Amygdala (tissue), 56 donors: Measurements from ENCODE around the gene LACTB.
"Not testable (repeated sequence)": the region's sequence is repeated elsewhere in the genome, so short reads cannot be mapped to it uniquely, and the experiment has no call there.

ENCODE experiments used
- DNase-seq, 56 donors: peaks; one replicate each; lab custom pipeline; 2025; lab: John Stamatoyannopoulos, UW

LACTB gene

GRCh38 chr15:63089260-63090043 is 32.2 kb upstream of the LACTB start:
- no peak for DNase-seq

GRCh38 chr15:63090472-63090871 is 31.2 kb upstream of the LACTB start:
- no peak for DNase-seq

GRCh38 chr15:63090887-63091286 is 30.8 kb upstream of the LACTB start:
- DNase-seq, result no peak

- no peak for DNase-seq
These were observed 29.8 kb upstream of the LACTB start for GRCh38 chr15:63091679-63092446.

GRCh38 chr15:63093486-63094205 is 28.0 kb upstream of the LACTB start:
- DNase-seq, result peak in 54 of 56 donors; percentile 7 to 86 (median 52)

- DNase-seq, result no peak
These were observed 27.1 kb upstream of the LACTB start for GRCh38 chr15:63094495-63094931.

- no peak for DNase-seq
These were observed 25.5 kb upstream of the LACTB start for GRCh38 chr15:63096178-63096577.

- DNase-seq, result not testable (repeated sequence)
These were observed 22.8 kb upstream of the LACTB start for GRCh38 chr15:63098901-63099300.

GRCh38 chr15:63099581-63099980 is 22.1 kb upstream of the LACTB start:
- DNase-seq, result not testable (repeated sequence)

GRCh38 chr15:63103416-63103815 is 18.2 kb upstream of the LACTB start:
- DNase-seq, result no peak

- no peak for DNase-seq
These were observed 16.9 kb upstream of the LACTB start for GRCh38 chr15:63104727-63105126.

- DNase-seq, result not testable (repeated sequence)
These were observed 16.3 kb upstream of the LACTB start for GRCh38 chr15:63105354-63105753.

- DNase-seq, result no peak
These were observed 13.6 kb upstream of the LACTB start for GRCh38 chr15:63107895-63108546.

- DNase-seq, result no peak
These were observed 12.2 kb upstream of the LACTB start for GRCh38 chr15:63109498-63109897.

GRCh38 chr15:63109920-63110319 is 11.7 kb upstream of the LACTB start:
- DNase-seq, result no peak

- no peak for DNase-seq
These were observed 11.1 kb upstream of the LACTB start for GRCh38 chr15:63110428-63111026.

GRCh38 chr15:63111481-63111880 is 10.2 kb upstream of the LACTB start:
- no peak for DNase-seq

GRCh38 chr15:63112871-63113270 is 8.8 kb upstream of the LACTB start:
- DNase-seq, result no peak

- no peak for DNase-seq
These were observed 7.2 kb upstream of the LACTB start for GRCh38 chr15:63114465-63114864.

GRCh38 chr15:63118854-63119253 is 2.8 kb upstream of the LACTB start:
- DNase-seq, result no peak
